ENCODE data around the gene CEACAM19.

The CEACAM19 gene

DNA sequence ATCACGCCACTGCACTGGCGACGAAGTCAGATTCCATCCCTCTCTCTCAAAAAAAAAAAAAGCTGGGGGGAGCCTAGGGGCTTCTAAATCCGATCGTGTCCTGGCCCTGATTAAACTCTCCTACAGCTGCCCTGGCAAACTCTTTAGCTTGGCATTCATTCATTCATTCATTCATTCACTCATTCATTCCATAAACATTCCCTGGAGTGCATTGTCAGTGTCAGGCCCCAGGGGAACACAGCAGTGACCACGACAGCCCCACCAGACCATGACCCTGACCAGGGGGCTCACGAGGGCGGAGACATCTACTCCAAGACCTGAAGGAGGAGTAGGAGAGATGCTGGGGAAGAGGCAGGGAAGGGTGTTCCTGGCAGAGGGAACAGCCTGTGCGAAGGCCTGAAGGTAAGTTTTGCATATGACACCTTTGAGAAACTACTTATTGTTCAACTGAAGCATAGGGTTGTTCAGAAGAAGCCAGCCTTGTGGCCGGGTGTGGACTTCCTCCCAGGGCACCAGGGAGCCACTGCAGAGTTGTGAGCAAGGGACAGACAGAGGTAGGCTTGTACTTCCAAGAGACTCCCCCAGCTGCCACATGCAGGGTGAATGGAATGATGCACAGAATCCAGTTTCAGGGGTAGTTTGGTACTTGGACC is 52.1 kb downstream of the CEACAM19 start:
- no peak for DNase-seq (ENCODE audit: low spot score)

- DNase-seq (ENCODE audit: low spot score), result peak; percentile 42
Observed at GRCh38 chr19:44723952-44724319, 52.7 kb downstream of the CEACAM19 start.

DNA sequence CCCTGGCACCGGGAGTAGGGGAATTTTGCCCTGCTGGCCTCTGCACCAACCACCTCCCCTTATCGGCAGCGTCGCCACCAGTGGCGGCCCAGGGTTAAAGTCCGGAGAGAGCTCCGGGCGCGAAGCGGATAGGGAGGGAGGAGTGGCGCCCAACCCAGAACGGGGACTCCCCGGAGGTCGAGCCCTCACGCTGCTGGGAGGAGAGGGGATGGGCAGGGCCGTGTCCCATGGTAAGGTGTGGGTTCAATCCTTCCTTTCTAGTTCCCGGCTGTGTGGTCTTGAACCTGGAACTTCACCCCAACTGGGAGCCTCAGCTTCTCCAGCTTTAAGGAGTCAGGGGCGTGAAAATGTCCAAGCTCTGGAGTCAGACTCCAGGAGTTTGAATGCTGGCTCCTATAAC is 54.0 kb downstream of the CEACAM19 start:
- DNase-seq (ENCODE audit: low spot score), result no peak

DNA sequence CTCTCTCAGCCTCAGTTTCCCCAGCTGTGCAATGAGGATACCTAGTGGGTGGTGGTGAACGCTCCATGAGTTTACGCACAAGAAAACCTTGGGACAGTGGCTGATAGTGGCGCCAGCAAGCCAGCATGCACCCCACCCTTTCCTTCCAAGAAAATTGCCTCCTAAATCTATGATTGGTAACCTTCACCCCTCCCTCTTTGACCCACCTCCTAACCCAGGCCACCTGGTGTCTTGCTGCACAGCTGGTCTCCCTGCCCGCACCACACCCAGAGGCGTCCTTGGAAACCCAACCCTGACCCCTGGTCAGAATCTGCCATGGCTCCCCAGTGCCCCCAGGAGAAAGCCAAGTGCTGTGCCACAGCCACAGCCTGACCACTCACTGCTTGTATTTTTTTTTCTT is 54.4 kb downstream of the CEACAM19 start:
- no peak for DNase-seq (ENCODE audit: low spot score)

DNA sequence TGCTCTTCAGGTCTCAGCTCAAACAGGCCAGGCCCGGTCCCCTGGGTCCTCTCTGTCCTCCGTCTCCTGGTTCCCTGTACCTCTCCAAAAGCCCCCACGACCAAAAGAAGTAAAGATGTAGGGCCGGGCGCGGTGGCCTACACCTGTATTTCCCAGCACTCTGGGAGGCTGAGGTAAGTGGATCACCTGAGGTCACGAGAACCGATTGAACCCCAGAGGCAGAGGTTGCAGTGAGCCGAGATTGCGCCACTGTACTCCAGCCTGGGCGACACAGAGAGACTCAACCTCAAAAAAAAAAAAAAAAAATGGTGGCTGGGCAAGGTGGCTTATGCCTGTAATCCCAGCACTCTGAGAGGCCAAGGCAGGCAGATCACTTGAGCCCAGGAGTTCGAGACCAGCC is 55.2 kb downstream of the CEACAM19 start:
- DNase-seq (ENCODE audit: low spot score), result no peak

DNA sequence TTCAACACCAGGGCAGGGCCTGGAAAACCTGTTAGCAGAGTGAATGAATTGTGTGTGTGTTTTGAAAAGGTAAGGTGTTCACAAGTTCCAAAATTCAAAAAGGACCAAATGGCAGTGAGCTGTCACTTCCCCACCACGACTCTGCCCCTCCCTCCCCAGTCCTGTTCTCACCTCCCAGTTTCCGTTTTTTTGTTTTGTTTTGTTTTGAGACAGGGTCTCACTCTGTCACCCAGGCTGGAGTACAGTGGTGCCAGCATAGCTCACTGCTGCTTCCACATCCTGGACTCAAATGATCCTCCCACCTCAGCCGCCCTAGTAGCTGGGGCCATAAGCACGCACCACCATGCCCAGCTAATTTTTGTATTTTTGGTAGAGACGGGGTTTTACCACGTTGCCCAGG is 56.9 kb downstream of the CEACAM19 start:
- no peak for DNase-seq (ENCODE audit: low spot score)

DNA sequence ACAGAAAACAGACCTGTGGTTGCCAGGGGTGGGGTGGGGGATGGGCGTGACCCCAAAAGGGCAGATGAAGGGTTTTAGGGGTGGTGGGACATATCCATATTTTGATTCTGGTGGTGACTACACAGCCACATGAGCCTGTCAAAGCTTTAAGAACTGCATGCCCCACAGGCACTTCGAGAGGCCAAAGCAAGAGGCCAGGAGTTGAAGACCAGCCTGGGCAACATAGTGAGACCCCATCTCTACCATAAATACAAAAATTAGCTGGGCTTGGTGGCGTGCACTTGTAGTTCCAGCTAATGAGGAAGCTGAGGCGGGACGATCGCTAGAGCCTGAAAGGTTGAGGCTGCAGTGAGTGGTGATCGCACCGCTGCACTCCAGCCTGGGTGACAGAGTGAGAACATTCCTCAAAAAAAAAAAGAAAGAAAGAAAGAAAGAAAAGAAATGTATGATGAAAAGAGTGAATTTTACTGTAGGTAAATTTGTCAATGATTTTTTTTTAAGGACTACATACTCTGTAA is 58.3 kb downstream of the CEACAM19 start:
- no peak for DNase-seq (ENCODE audit: low spot score)

GRCh38 chr19:44731081-44731480 is 59.8 kb downstream of the CEACAM19 start:
- no peak for DNase-seq (ENCODE audit: low spot score)

- DNase-seq (ENCODE audit: low spot score), result no peak
Observed at GRCh38 chr19:44731622-44732021, 60.3 kb downstream of the CEACAM19 start.

- no peak for DNase-seq (ENCODE audit: low spot score)
Observed at GRCh38 chr19:44732235-44733014, 61.1 kb downstream of the CEACAM19 start.

Data from putamen (tissue), 1 donor.